ENCODE measurements around the gene DNAJB8.
A peak's percentile ranks its signal among the peaks of the same experiment; 100 is the strongest.

Gene DNAJB8

GRCh38 chr3:128466840-128467541 is at the start of gene DNAJB8:
Gene DNAJB8 (minus strand): TSS chr3:128466890. CDS start chr3:128463245, 3,645 bp downstream.
- DNase-seq, result no peak

- no peak for DNase-seq
Measured at GRCh38 chr3:128515967-128516366, 49.3 kb upstream of the DNAJB8 start.

GRCh38 chr3:128508852-128509251 is 42.2 kb upstream of the DNAJB8 start:
- DNase-seq, result no peak

GRCh38 chr3:128506754-128507153 is 40.1 kb upstream of the DNAJB8 start:
- no peak for DNase-seq

GRCh38 chr3:128505771-128506170 is 39.1 kb upstream of the DNAJB8 start:
- DNase-seq, result no peak

- DNase-seq, result no peak
Measured at GRCh38 chr3:128504963-128505730, 38.5 kb upstream of the DNAJB8 start.

- DNase-seq, result no peak
Measured at GRCh38 chr3:128504533-128504915, 37.8 kb upstream of the DNAJB8 start.

- no peak for DNase-seq
Measured at GRCh38 chr3:128503751-128504532, 37.3 kb upstream of the DNAJB8 start.

GRCh38 chr3:128503164-128503651 is 36.5 kb upstream of the DNAJB8 start:
- no peak for DNase-seq

- DNase-seq, result no peak
Measured at GRCh38 chr3:128502712-128503111, 36.0 kb upstream of the DNAJB8 start.

- DNase-seq, result no peak
Measured at GRCh38 chr3:128501431-128501830, 34.7 kb upstream of the DNAJB8 start.

GRCh38 chr3:128500556-128500955 is 33.9 kb upstream of the DNAJB8 start:
- no peak for DNase-seq

GRCh38 chr3:128499724-128500275 is 33.1 kb upstream of the DNAJB8 start:
- DNase-seq, result no peak

GRCh38 chr3:128498901-128499530 is 32.3 kb upstream of the DNAJB8 start:
- DNase-seq, result no peak

GRCh38 chr3:128498127-128498626 is 31.5 kb upstream of the DNAJB8 start:
- DNase-seq, result no peak

- peak; percentile 62 for DNase-seq
Measured at GRCh38 chr3:128497305-128498126, 30.8 kb upstream of the DNAJB8 start.

GRCh38 chr3:128496602-128497304 is 30.1 kb upstream of the DNAJB8 start:
- DNase-seq, result no peak

- no peak for DNase-seq
Measured at GRCh38 chr3:128496019-128496601, 29.4 kb upstream of the DNAJB8 start.

- DNase-seq, result no peak
Measured at GRCh38 chr3:128495435-128495970, 28.8 kb upstream of the DNAJB8 start.

GRCh38 chr3:128494367-128494650 is 27.6 kb upstream of the DNAJB8 start:
- no peak for DNase-seq

Measured in activated gamma-delta T cell treated with Interleukin-2 at 50 U/mL for 16 hours (primary cell).